ENCODE measurements around the gene HPD. TPM values are rescaled to one million over a fixed set of nuclear protein-coding genes. Genes with fewer than 3 reads are reported as not detected.

The HPD gene
- total and polyA plus RNA-seq, 2 of the 4 experiments (the other 2 are of a cell fraction) = 0.15 to 0.18 TPM

DNA sequence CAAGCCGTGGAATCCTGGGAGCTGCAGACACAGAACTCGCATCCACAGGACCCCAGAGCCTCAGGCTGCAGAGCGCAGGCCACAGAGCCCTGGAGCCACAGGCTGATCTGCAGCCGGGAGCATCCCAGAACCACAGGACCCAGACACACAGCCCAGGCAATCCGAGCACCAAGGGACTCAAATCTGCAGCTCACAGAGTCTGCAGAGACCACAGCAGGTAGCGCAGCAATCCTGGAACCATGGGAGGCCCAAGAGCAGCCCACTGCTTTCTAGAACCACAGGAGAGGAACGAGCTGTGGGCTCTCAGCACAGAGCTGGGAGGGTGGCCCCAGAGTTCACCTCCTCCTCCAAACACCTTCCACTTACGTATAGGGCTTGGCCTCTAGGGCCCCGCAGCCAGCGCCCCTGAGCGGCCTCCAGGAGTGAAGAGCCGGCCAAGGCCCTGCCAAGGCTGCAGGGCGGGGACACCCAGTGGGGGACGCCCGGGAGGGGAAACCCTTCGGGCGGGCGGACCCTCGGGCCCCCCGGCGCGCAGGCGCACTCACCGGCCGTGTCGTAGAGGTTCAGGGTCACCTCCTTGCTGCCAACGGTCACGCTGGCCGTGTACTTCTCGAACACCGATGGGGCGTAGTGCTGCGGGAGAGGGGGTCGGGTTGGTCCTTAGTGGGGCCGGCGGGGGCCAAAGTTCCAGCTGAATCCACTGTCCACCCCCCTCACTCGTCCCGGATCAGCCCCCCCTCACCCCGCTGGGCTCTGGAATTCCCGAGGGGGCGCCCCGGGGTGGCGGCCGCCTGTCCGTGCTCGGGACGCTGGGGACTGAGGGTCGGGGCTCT is 65.8 kb downstream of the HPD start:
- H3K79me1 ChIP-seq (ENCODE audit: low read depth in 1 of 2, low read length in 2 of 2) = peaks cover 0 to 30% of the 10 kb centered on the region in 2 experiments; a peak in 2 of 4 replicates
- intact Hi-C loops (cut with micrococcal nuclease) = loop anchor here (5.0 to 10.0 kb wide), 2 partner anchors 81 to 238 kb away; partner anchors contain the start of gene TMEM120B
- POLR2A ChIA-PET (ENCODE audit: unreplicated experiment) = no interaction called here
- peaks cover 14% of the 10 kb centered on the region for H3K4me1 ChIP-seq (ENCODE audit: control insufficient read depth, insufficient read depth, low read length)
- 0 out of 2 replicates have a peak, but pooled peaks cover 8% of the 10 kb centered on the region for H4K20me1 ChIP-seq (ENCODE audit: insufficient read depth, low read length)
- dilution Hi-C loops (cut with HindIII; ENCODE audit: low sequenced_read_pairs, unreplicated experiment) = no loop called here
- peak overlapping the region; percentile 20; the same call in 1 of the 2 replicates for H3K4me2 ChIP-seq (ENCODE audit: low read depth, low read length)
- no peaks in the 10 kb centered on the region for H3K9me3 ChIP-seq (ENCODE audit: control insufficient read depth, insufficient read depth, low read length)
- BruUV-seq (replicated peaks) = no TSS peak
- H2AFZ ChIP-seq (replicated peaks; ENCODE audit: low read length, poor library complexity) = peak overlapping the region; percentile 95
- no peak overlapping the region for H2BK15ac ChIP-seq (ENCODE audit: low read depth, low read length)
- H3K23ac ChIP-seq (ENCODE audit: low read depth, low read length) = no peak overlapping the region
- H3K27ac ChIP-seq (ENCODE audit: insufficient read depth, low read length) = no peak overlapping the region
- no peak overlapping the region for H2BK120ac ChIP-seq (ENCODE audit: low read depth, low read length)
- DNase-seq (no peak), ATAC-seq (ENCODE audit: low read depth) (no peak)
- no peak overlapping the region for H3K9ac ChIP-seq (ENCODE audit: low read depth, low read length)
- 50% methylated on average over 12 of the region's 48 CpGs; no CpG with 5 or more reads in 1 of the 2 experiments for WGBS, 2 experiments (ENCODE audit: extremely low coverage in 2 of 2, insufficient read length in 1 of 2)
- H2BK20ac ChIP-seq (ENCODE audit: low read depth, low read length) = no peak overlapping the region
- no peak overlapping the region for H3K18ac ChIP-seq (ENCODE audit: low read depth, low read length)
- peak overlapping the region; percentile 46 for H2AK9ac ChIP-seq (replicated peaks; ENCODE audit: low read depth, low read length, poor library complexity)
- H3K27me3 ChIP-seq (ENCODE audit: control insufficient read depth, insufficient read depth, low read length) = no peaks in the 10 kb centered on the region
- CTCF ChIA-PET = interaction anchor here (0.6 to 3.9 kb wide), 6 partner anchors 16 to 124 kb away, joined by 3 to 49 read pairs (median 10); partner anchors contain the start of gene PSMD9
- 0 out of 2 replicates have a peak overlapping the region, but pooled peaks have one; percentile 43 for H3K4ac ChIP-seq (ENCODE audit: low read depth, low read length)
- no peak overlapping the region for H3K14ac ChIP-seq (replicated peaks; ENCODE audit: low read depth, low read length)
- H4K91ac ChIP-seq (ENCODE audit: insufficient read depth, low read depth, low read length) = no peak overlapping the region
- in situ Hi-C loops (cut with MboI; ENCODE audit: low sequenced_read_pairs) = no loop called here
- peaks cover 7% of the 10 kb centered on the region; the same call in 1 of the 2 replicates for H3K36me3 ChIP-seq (ENCODE audit: control insufficient read depth, insufficient read depth, low read length)
- H3K9me1 ChIP-seq (ENCODE audit: insufficient read depth, low read length) = 0 out of 2 replicates have a peak, but pooled peaks cover 2% of the 10 kb centered on the region
- H2BK5ac ChIP-seq (ENCODE audit: low read depth, low read length, poor library complexity, severe bottlenecking) = no peak overlapping the region
- H3K56ac ChIP-seq (ENCODE audit: extremely low read depth, insufficient read depth, low read length) = no peak overlapping the region
- no peak overlapping the region for H4K8ac ChIP-seq (ENCODE audit: low read depth in 2 of 2, low read length in 2 of 2)
- no peak overlapping the region; the same call in 1 of the 2 replicates for H2AK5ac ChIP-seq (ENCODE audit: low read depth, low read length)
- peak overlapping the region; percentile 48; the same call in 1 of the 2 replicates for H3K4me3 ChIP-seq (ENCODE audit: insufficient read depth, low read depth, low read length)
- no peak overlapping the region for H4K5ac ChIP-seq (ENCODE audit: low read depth, low read length)
- TF ChIP-seq BHLHE40 (IDR thresholded peaks at IDR 0.05; ENCODE audit: low read depth, low read length) = no peak
- no peak for TF ChIP-seq MAZ (IDR thresholded peaks at IDR 0.05; ENCODE audit: borderline replicate concordance, low read depth, low read length)
- no peak for TF ChIP-seq CHD1 (IDR thresholded peaks at IDR 0.05; ENCODE audit: low read depth, low read length)
- TF ChIP-seq, protein P1, sequence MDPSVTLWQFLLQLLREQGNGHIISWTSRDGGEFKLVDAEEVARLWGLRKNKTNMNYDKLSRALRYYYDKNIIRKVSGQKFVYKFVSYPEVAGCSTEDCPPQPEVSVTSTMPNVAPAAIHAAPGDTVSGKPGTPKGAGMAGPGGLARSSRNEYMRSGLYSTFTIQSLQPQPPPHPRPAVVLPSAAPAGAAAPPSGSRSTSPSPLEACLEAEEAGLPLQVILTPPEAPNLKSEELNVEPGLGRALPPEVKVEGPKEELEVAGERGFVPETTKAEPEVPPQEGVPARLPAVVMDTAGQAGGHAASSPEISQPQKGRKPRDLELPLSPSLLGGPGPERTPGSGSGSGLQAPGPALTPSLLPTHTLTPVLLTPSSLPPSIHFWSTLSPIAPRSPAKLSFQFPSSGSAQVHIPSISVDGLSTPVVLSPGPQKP (IDR thresholded peaks at IDR 0.05; ENCODE audit: borderline replicate concordance, low read depth, low read length) = no peak
- TF ChIP-seq, protein P2, sequence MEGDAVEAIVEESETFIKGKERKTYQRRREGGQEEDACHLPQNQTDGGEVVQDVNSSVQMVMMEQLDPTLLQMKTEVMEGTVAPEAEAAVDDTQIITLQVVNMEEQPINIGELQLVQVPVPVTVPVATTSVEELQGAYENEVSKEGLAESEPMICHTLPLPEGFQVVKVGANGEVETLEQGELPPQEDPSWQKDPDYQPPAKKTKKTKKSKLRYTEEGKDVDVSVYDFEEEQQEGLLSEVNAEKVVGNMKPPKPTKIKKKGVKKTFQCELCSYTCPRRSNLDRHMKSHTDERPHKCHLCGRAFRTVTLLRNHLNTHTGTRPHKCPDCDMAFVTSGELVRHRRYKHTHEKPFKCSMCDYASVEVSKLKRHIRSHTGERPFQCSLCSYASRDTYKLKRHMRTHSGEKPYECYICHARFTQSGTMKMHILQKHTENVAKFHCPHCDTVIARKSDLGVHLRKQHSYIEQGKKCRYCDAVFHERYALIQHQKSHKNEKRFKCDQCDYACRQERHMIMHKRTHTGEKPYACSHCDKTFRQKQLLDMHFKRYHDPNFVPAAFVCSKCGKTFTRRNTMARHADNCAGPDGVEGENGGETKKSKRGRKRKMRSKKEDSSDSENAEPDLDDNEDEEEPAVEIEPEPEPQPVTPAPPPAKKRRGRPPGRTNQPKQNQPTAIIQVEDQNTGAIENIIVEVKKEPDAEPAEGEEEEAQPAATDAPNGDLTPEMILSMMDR (conservative IDR thresholded peaks at IDR 0.05; ENCODE audit: low read depth, low read length) = no peak
- TF ChIP-seq MAFK (IDR thresholded peaks at IDR 0.05; ENCODE audit: low read depth, low read length) = no peak
- TF ChIP-seq RAD21 (IDR thresholded peaks at IDR 0.05; ENCODE audit: low read length) = no peak
- no peak for TF ChIP-seq NFE2L2 (IDR thresholded peaks at IDR 0.05; ENCODE audit: low read depth, low read length)
- TF ChIP-seq SMC3 (IDR thresholded peaks at IDR 0.05; ENCODE audit: low read depth, low read length) = no peak
- TF ChIP-seq, protein P3, sequence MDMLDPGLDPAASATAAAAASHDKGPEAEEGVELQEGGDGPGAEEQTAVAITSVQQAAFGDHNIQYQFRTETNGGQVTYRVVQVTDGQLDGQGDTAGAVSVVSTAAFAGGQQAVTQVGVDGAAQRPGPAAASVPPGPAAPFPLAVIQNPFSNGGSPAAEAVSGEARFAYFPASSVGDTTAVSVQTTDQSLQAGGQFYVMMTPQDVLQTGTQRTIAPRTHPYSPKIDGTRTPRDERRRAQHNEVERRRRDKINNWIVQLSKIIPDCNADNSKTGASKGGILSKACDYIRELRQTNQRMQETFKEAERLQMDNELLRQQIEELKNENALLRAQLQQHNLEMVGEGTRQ (IDR thresholded peaks at IDR 0.05; ENCODE audit: low read depth, low read length) = no peak
- TF ChIP-seq FOS (IDR thresholded peaks at IDR 0.05; ENCODE audit: low read depth, low read length) = no peak
- TF ChIP-seq CEBPB (IDR thresholded peaks at IDR 0.05; ENCODE audit: low read depth, low read length) = no peak
- no peak for TF ChIP-seq RFX5 (IDR thresholded peaks at IDR 0.05; ENCODE audit: low read depth, low read length)
- TF ChIP-seq POLR2A (IDR thresholded peaks at IDR 0.05; ENCODE audit: low read depth, low read length) = no peak
